ENCODE results near the gene SMIM8. TPM values are rescaled to one million over a fixed set of nuclear protein-coding genes. Genes with fewer than 3 reads are reported as not detected.

The SMIM8 gene
- total and polyA plus RNA-seq, 2 experiments from 2014 or later, result 11.4 to 23.5 TPM

- TF ChIP-seq NANOG (IDR thresholded peaks at IDR 0.05; ENCODE audit: borderline replicate concordance), result no peak
- TF ChIP-seq REST (IDR thresholded peaks at IDR 0.05; ENCODE audit: unreplicated experiment), result no peak
- no peak for TF ChIP-seq ETS1 (IDR thresholded peaks at IDR 0.05)
- TF ChIP-seq CTCF (conservative IDR thresholded peaks at IDR 0.05; ENCODE audit: low read depth in 2 of 2), result no peak
- no peak for TF ChIP-seq EZH2phosphoT487 (IDR thresholded peaks at IDR 0.05; ENCODE audit: unreplicated experiment)
- no peak for TF ChIP-seq EZH2 (IDR thresholded peaks at IDR 0.05; ENCODE audit: low read depth, unreplicated experiment)
- TF ChIP-seq STAT1 (IDR thresholded peaks at IDR 0.05; ENCODE audit: unreplicated experiment), result no peak
Measured at GRCh38 chr6:87373377-87373776, 51.0 kb downstream of the SMIM8 start (continued).

DNA sequence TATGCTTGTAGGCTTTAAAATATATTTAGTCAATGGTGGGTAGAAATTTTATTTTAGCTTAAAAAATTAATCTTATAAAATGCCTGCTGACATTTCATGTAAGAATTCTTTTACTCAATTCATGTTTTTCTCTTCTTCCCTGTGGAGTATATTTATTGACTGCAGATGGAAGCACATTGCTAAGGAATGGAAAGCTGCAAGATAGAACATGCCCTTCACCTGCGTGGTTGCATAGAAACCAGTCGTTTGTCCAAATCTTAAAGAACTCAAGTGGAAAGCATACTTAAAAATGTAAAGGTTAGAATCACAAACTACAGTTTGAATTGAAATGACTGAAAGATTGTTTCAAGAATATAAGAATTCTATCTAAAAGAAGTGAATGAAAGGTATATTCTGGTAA is 52.9 kb downstream of the SMIM8 start:
- no peaks in the 10 kb centered on the region for H3K9me2 ChIP-seq (ENCODE audit: insufficient read depth)

More for the DNA sequence above, 52.9 kb downstream of the SMIM8 start:
- no peaks in the 10 kb centered on the region for H3K79me2 ChIP-seq (replicated peaks; ENCODE audit: insufficient read depth)
- no peak for ATAC-seq
- no peak overlapping the region for H3K4me3 Mint-ChIP-seq
- H3K27ac Mint-ChIP-seq, result no peak overlapping the region
- H3K36me3 Mint-ChIP-seq (ENCODE audit: low read depth), result peaks cover 7% of the 10 kb centered on the region; the same call in 2 of the 3 replicates
- no peaks in the 10 kb centered on the region for H3K27me3 ChIP-seq (ENCODE audit: insufficient read depth)
- no peak overlapping the region for H3K27ac ChIP-seq (ENCODE audit: low read depth)
- H3F3A ChIP-seq (replicated peaks; ENCODE audit: low read depth), result no peaks in the 10 kb centered on the region
- no peak overlapping the region for H3K4me2 ChIP-seq
- no peaks in the 10 kb centered on the region for H4K20me1 ChIP-seq (replicated peaks; ENCODE audit: insufficient read depth)
- TF ChIP-seq POLR2AphosphoS5 (IDR thresholded peaks at IDR 0.05; ENCODE audit: low read depth) (no peak), REST (IDR thresholded peaks at IDR 0.05; ENCODE audit: unreplicated experiment) (no peak), NANOG (IDR thresholded peaks at IDR 0.05; ENCODE audit: borderline replicate concordance) (no peak), EZH2 (IDR thresholded peaks at IDR 0.05; ENCODE audit: low read depth, unreplicated experiment) (no peak), ZNF114 (CRISPR knock-in tag; IDR thresholded peaks at IDR 0.05) (no peak), STAT1 (IDR thresholded peaks at IDR 0.05; ENCODE audit: unreplicated experiment) (no peak), JUNB (IDR thresholded peaks at IDR 0.05; ENCODE audit: unreplicated experiment) (no peak), CTCF (conservative IDR thresholded peaks at IDR 0.05; ENCODE audit: low read depth in 2 of 2) (no peak), ETS1 (IDR thresholded peaks at IDR 0.05) (no peak)
- H3K27me3 Mint-ChIP-seq (ENCODE audit: insufficient read depth, low read depth, poor library complexity), result no peaks in the 10 kb centered on the region
- H3K4me1 Mint-ChIP-seq, result peaks cover 6% of the 10 kb centered on the region; the same call in 1 of the 3 replicates
- no peak overlapping the region for H2AFZ ChIP-seq
- H3K9me3 Mint-ChIP-seq, result peaks cover 17% of the 10 kb centered on the region; the same call in 2 of the 3 replicates
- DNase-seq (ENCODE audit: low spot score), result no peak
- peaks cover 5% of the 10 kb centered on the region for H3K36me3 ChIP-seq (ENCODE audit: insufficient read depth)
- no peak overlapping the region for H3K4me3 ChIP-seq
- peaks cover 7% of the 10 kb centered on the region; the same call in 1 of the 2 replicates for H3K4me1 ChIP-seq (ENCODE audit: insufficient read depth)

All from GM23338 (cell line).